IPS-15b (cell line): ENCODE measurements around the gene IL6R.

ENCODE experiments used
- H3K27me3 ChIP-seq: one replicate; pipeline ENCODE4 v1.6.1; 2013; ENCODE audit warnings: low read length; ENCODE audit not compliant: control insufficient read depth, insufficient read depth
- H3K36me3 ChIP-seq: one replicate; pipeline ENCODE4 v1.6.1; 2013; ENCODE audit warnings: low read length; ENCODE audit not compliant: control insufficient read depth, insufficient read depth
- H3K4me1 ChIP-seq: one replicate; pipeline ENCODE4 v1.6.1; 2013; ENCODE audit warnings: mild to moderate bottlenecking, low read length; ENCODE audit not compliant: control insufficient read depth, insufficient read depth
- H3K4me3 ChIP-seq: one replicate; pipeline ENCODE4 v1.5.1; 2013; ENCODE audit warnings: low read depth, low read length
- H3K9ac ChIP-seq: one replicate; pipeline ENCODE4 v1.6.1; 2013; ENCODE audit warnings: low read depth, mild to moderate bottlenecking, low read length
- H3K9me3 ChIP-seq: one replicate; pipeline ENCODE4 v1.6.1; 2013; ENCODE audit warnings: mild to moderate bottlenecking, low read length; ENCODE audit not compliant: control insufficient read depth, insufficient read depth

IL6R gene

DNA sequence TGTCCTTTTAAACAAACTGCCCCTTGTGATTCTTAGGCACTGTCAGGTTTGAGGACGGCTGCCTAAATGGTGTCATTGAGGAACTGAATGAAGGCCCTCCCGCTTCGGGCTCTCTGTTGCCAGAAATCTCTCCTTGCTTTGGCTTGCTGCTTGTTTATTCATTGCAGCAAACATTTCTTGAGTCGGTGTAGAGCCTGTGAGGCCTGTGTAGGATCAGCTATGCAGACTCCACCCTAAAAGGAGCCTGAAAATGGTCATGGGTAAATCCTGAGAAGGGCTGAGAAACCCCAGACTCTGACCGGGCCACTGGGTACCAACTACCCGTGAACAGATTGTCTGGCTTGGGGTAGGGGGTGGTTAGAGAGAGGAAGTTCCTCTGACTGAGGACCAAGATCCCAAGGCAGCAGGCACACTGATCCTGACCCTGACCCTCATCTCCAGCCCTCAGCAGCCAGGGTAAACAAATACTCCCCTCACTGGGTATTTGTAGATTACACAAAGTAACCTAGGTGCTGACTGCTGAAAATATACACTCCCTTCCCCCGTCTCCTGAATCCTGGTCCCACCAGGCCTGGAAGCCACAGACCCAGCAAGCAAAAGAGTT, 3.1 kb downstream of the IL6R start:
- H3K4me1 ChIP-seq, result peaks cover 3% of the 10 kb centered on the region
- no peaks in the 10 kb centered on the region for H3K36me3 ChIP-seq
- H3K9ac ChIP-seq, result no peak overlapping the region
- no peak overlapping the region for H3K4me3 ChIP-seq
- no peaks in the 10 kb centered on the region for H3K9me3 ChIP-seq
- peaks cover 35% of the 10 kb centered on the region for H3K27me3 ChIP-seq

DNA sequence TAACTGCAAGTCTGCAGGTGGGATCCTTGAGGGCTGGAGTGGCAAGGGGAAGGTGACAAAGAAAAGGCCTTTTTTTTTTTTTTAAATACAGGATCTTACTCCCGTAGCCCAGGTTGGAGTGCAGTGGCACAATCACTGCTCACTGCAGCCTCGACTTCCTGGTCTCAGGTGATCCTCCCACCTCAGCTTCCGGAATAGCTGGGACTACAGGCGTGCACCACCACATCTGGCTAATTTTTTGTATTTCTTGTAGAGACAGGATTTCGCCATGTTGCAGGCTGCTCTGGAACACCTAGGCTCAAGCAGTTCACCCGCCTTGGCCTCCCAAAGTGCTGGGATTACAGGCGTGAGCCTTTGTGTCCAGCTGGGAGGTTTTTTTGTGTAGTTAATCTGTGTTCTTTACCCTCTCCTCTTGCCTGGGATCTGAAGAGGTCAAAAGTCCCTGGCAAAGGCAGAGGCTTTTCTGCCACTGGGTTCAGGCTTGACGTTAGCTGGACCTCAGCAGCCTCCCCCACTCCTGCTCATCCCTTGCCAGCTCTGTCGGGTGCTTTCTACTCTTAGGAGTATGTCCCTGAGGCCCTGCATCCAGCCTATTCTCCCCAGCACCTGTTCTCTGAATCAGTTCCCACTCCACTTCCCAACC, 5.2 kb downstream of the IL6R start:
- H3K4me1 ChIP-seq, result no peaks in the 10 kb centered on the region
- H3K9me3 ChIP-seq, result no peaks in the 10 kb centered on the region
- peaks cover 19% of the 10 kb centered on the region for H3K27me3 ChIP-seq
- H3K9ac ChIP-seq, result no peak overlapping the region
- no peak overlapping the region for H3K4me3 ChIP-seq
- no peaks in the 10 kb centered on the region for H3K36me3 ChIP-seq

DNA sequence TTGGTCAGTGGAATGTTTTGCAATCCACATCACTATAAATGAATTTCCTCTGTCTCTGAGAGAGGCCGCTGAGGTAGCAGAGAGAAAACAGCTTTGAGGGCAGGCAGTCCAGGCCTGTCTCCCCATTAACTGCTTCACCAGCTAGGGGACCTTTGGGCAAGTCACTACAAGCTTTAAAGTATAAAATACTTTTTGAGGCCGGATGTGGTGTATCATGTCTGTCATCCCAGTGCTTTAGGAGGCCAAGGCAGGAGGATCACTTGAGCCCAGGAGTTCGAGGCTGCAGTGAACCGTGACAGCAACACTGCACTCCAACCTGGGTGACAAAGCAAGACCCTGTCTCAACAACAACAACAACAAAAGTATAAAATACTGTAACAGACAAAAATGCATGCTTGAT, 6.4 kb downstream of the IL6R start:
- H3K27me3 ChIP-seq, result peaks cover 8% of the 10 kb centered on the region
- H3K9ac ChIP-seq, result no peak overlapping the region
- H3K9me3 ChIP-seq, result no peaks in the 10 kb centered on the region
- no peak overlapping the region for H3K4me3 ChIP-seq
- no peaks in the 10 kb centered on the region for H3K36me3 ChIP-seq
- H3K4me1 ChIP-seq, result no peaks in the 10 kb centered on the region

DNA sequence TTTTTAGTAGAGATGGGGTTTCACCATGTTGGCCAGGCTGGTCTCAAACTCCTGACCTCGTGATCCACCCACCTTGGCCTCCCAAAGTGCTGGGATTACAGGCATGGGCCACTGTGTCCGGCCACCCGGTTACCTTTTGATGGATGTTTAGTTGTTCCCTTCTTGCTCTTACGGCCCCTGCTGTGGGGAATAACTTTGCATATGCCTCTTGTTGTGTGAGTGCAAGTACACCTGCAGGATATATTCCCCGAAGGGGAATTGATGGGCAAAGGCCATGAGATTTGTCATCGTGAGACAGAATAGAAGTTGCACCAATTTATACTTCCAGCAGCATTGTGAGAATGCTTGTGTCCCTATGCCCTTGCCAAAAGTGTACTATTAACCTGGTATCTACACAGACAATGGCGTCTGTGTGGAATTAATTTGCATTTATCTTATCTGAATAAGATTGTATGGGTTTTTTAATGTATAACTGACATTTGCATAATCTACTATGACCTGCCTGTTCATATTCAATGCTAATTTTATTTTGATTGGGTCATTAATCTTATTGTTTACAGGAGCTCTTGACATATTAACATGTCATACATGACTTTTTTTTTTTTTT, 8.1 kb downstream of the IL6R start:
- Histone ChIP-seq H3K4me3 (no peak overlapping the region), H3K9me3 (no peaks in the 10 kb centered on the region), H3K36me3 (no peaks in the 10 kb centered on the region), H3K9ac (no peak overlapping the region), H3K27me3 (no peaks in the 10 kb centered on the region), H3K4me1 (no peaks in the 10 kb centered on the region)

DNA sequence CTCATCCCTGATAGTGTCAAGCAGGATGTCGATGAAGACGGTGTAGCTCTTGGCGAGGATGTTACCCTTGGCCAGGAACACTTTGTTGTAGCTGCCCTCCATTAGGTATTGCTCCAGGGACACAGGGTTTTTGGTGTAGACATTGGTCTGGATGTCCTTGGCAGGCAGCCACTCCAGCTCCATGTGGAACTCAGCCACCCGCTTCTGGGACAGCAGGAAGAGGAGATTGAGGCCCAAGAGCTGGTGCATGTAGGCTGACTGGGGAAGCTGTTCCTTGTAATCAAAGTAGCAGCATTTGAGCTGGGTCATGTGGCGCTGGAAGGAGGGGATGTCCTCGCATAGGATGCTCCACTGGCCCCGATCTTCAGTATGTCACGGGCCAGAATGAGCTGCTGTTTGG, 9.5 kb downstream of the IL6R start:
- H3K36me3 ChIP-seq, result no peaks in the 10 kb centered on the region
- no peak overlapping the region for H3K9ac ChIP-seq
- H3K27me3 ChIP-seq, result no peaks in the 10 kb centered on the region
- no peaks in the 10 kb centered on the region for H3K4me1 ChIP-seq
- no peaks in the 10 kb centered on the region for H3K9me3 ChIP-seq
- H3K4me3 ChIP-seq, result no peak overlapping the region

DNA sequence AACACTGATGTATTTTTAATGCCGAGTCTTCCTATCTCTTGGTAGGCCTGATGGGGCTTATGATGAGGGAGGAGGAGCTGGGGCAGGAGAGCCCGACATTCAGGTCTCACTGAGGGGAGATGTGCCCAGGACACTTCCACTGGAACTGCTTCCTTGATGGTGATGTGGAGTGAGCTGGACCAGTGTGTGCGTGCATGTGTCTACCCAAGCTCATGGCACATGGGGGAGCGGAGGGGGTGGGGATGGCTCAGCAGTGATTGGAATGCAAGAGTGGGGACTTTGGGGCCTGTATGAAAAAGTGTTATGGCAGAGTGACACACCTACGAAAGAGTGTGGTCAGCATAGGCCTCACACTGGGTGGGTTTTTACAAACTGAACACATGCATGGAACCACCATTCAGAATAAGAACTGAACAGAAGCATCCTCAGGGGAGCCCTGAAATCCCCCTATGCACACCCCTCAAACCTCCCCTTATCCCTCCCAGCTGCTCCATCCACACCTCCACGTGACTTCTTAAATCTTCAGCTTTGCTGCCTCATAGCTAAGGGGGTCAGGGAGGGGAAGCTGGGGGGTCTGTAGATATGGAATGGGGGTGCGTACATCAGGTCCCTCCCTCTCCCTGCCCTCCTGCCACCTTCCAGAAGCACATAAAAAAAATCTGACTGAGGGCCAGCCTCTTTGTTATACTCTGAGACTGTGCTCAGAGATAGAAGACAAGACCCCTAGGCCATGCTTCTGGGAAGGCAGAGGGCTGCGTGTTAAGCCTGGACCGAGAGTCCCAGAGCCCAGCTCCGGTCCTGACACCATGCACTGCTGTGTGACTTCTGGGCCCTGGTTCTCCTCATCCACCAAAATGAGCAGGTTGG, 11.6 kb downstream of the IL6R start:
- Histone ChIP-seq H3K4me3 (no peak overlapping the region), H3K9me3 (no peaks in the 10 kb centered on the region), H3K9ac (no peak overlapping the region), H3K36me3 (no peaks in the 10 kb centered on the region), H3K27me3 (no peaks in the 10 kb centered on the region), H3K4me1 (no peaks in the 10 kb centered on the region)

DNA sequence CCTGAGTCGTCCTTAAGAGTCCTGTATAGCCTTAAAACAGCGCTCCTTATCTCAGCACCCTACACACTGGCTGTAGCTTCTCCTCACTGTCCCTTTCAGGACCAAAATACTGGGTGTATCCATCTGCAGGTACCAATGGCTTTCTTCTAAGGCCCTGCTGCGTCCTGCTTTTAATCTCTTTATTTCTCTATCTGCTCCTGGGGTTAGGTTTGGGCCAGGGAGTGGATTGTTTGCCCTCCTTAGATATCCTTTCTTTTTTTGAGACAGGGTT, 12.1 kb downstream of the IL6R start:
- Histone ChIP-seq H3K36me3 (no peaks in the 10 kb centered on the region), H3K4me1 (no peaks in the 10 kb centered on the region), H3K27me3 (no peaks in the 10 kb centered on the region)

DNA sequence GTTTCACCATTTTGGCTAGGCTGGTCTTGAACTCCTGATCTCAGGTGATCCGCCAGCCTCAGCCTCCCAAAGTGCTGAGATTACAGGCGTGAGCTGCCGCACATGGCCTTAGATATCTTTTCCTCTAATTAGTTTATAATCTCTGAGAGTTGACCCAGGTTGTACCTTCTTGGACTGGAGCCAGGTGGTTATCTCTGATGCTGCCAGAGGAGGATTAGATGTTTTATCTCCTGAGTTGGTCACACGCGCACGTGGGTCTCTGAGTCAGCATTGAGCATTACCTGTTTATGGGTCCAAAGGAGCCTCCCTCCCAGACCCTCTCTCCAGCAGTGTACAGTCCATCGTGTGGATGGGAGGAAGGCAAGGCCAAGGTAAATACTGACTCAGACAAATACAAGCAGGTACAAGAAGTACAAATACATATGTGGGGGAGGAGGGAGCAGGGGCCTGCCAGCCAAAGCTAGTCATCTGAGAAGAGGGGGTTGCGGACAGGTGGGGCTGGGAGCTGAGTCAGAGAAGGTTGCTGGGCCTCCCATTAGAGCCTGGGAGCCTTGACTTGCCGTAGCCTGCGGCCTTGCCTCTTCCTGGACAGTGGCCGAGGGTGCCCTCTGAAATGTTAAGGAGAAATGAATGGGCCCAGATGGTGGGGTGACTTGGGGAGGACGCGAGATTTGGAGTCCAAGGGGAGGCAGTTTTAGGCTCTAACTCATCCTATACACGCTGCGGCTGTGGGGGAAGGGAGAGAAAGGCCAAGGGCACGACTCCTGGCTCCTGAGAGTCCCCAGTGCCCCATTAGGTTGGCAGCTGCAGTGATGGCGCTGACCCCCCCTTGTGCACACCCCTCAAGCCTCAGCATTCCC, 13.1 kb downstream of the IL6R start:
- no peak overlapping the region for H3K4me3 ChIP-seq
- H3K9me3 ChIP-seq, result no peaks in the 10 kb centered on the region
- no peaks in the 10 kb centered on the region for H3K27me3 ChIP-seq
- peaks cover 4% of the 10 kb centered on the region for H3K4me1 ChIP-seq
- no peak overlapping the region for H3K9ac ChIP-seq
- no peaks in the 10 kb centered on the region for H3K36me3 ChIP-seq

More for the DNA sequence above, 12.1 kb downstream of the IL6R start:
- Histone ChIP-seq H3K9me3 (no peaks in the 10 kb centered on the region), H3K9ac (no peak overlapping the region), H3K4me3 (no peak overlapping the region)

DNA sequence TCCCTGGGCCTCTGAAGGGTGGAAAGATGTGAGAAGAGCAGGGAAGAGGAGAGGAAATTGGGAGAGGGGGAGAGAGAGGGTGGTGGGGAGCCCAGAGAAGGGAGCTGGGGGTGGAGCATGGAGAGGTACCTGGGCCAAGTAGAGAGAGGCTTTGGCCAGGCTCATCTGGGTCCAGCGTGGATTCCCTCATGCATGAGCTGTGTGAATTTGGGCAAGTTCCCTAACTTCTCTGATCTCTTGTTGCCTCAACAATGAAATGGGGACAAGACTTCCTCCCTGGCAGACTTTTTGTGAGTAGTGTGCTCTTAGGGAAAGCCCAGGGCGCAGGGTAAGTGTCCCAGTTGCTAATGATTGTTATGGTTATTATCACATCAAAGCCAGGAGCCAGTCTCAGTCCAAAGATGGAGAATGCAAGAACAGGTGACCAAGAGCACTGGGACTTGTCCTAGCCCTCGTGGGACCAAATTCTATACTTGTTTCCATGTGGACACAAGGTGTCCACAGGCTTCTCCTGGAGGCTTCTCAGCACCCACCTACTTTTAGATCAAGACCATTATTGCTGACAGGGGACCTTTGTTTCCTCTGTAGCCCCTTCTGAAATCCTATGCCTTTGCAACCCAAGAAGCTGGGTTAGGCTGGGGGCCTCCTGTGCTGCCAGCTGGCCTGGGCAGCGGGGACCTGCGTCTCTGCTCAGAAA, 13.9 kb downstream of the IL6R start:
- H3K27me3 ChIP-seq, result no peaks in the 10 kb centered on the region
- H3K4me1 ChIP-seq, result peaks cover 4% of the 10 kb centered on the region
- no peaks in the 10 kb centered on the region for H3K36me3 ChIP-seq
- no peaks in the 10 kb centered on the region for H3K9me3 ChIP-seq
- H3K4me3 ChIP-seq, result no peak overlapping the region
- no peak overlapping the region for H3K9ac ChIP-seq

DNA sequence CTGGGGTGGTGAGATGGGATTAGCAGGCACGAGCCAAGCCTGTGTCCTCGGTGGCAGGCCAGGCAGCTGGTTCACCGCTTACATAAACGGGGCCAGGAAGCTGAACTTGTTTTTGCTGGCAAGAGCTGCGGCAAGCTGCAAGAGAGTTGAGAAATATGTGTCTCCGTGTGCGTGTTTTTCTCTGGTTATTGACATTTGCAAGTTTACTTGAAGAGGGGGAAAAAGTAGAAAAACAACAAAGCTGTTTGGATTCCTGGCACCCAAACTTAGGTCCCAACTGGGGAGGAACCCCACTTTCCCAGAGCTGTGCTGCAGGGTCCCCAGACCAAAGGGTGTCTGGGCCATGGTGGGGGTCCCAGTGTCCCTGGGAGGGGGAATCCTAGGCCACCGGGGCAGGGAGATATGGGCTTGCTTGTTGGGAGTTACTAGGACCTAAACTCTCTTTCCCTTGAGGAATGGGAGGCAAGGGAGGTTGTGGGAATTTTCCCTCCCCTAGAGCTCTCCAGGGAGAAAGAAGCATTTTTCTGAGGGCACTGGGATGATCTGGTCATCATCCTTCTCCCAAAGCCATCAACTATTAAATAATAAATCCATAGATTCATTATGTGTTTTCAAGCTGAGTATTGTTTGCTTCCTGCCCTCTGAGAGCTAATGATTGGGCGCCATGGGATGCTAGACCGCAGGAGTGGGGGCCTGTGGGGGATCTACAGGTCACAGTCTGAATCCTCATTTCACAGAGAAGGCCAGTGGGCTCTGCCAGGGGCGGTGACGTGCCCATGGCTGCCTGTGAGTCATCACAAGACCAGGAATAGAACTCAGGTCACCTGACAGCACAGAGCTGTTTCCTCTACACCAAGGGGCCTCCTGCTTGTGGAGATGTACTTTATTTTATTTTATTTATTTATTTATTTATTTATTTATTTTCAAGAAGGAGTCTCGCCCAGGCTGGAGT, 14.8 kb downstream of the IL6R start:
- Histone ChIP-seq H3K9me3 (no peaks in the 10 kb centered on the region), H3K27me3 (no peaks in the 10 kb centered on the region), H3K4me3 (no peak overlapping the region), H3K4me1 (peaks cover 4% of the 10 kb centered on the region), H3K36me3 (no peaks in the 10 kb centered on the region), H3K9ac (no peak overlapping the region)
